ENCODE results near the gene SYNDIG1. TPM values are rescaled to one million over a fixed set of nuclear protein-coding genes. Genes with fewer than 3 reads are reported as not detected.

SYNDIG1 gene
- total RNA-seq, 2 donors from 2014 or later: not detected

DNA sequence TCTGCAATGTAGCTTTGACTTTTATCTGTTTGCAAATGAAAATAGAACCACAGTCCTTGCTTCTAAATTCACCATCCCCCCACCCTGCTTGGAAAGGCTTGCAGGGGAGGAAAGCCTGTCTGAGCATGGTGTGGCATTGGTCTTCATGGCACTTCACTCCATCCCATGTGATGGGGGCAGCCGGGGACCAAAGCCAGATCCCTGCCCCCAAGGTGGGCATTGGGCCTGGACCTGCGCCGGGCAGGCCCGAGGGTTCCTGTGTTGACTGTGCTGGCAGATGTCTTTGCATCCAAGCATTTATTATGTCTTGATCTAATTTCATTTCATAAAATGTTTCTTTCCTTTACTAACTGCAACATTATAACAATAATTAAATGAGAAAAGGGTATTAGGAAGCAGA, 120.0 kb downstream of the SYNDIG1 start:
- Mint-ChIP-seq H3K27ac (no peak overlapping the region), H3K9me3 (no peaks in the 10 kb centered on the region), H3K36me3 (no peaks in the 10 kb centered on the region)
- DNase-seq (ENCODE audit: low spot score in 2 of 2) (no peak), ATAC-seq (no peak)

DNA sequence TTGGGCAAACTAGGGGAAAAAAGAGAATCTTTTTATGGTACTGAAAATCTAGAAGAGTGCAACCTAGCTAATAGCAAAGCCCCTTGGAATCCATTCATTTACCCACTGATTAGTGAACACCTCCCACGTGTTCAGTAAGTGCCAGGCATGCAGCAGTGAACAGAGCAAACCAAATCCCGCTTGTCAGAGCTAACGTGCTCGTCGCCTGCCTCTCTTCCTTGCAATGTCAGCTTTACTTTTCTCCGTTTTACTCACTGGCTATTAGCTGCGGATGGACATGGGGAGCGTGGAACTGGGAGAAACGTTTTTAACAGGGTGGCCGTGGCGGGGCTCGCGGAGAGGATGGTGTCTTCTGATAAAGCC, 120.4 kb downstream of the SYNDIG1 start:
- no peaks in the 10 kb centered on the region for H3K9me3 Mint-ChIP-seq
- ATAC-seq (no peak), DNase-seq (ENCODE audit: low spot score in 2 of 2) (no peak)
- H3K36me3 Mint-ChIP-seq: no peaks in the 10 kb centered on the region
- H3K27ac Mint-ChIP-seq: no peak overlapping the region

DNA sequence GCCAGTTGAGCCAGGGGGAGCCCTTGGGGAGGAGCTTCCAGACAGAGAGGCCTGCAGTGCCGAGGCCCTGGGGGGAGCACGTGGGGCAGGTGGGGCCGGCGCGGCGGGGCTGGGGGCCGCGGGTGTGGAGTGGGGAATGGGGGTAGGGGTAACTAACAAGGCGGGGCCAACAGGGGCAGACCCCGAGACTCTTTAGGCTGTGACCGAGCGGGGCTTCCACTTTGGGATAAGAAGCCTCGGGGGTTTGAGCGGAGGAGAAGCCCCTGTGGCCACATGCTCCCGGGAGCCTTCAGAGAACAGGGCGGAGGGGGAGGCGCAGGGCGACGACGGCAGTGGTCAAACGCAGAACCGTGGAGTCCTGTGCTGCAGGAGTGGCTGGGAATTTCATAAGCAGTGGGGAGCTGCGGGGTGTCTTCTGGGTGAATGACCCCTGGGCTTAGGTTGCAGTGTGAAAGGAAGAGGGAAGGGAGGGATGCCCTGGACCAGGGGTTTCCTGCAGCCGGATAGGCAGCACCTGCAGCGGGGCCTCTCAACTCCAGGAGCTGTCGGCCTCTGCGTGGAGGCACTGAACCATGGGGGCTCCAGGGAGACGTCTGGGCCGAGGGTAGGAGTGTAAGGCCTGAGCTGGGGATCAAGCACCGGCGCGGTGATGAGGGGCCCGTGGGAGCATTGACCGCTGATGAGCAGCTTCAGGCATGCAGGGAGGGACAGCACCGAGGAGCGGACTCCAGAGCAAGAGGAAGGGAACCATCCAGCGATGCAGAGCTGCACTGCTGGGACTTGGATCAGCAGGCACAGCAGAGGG, 121.0 kb downstream of the SYNDIG1 start:
- Mint-ChIP-seq H3K36me3 (no peaks in the 10 kb centered on the region), H3K9me3 (no peaks in the 10 kb centered on the region), H3K27ac (peak overlapping the region in 1 of 2 donors; percentile 14)
- no peak for DNase-seq (ENCODE audit: low spot score in 2 of 2)
- ATAC-seq: no peak

DNA sequence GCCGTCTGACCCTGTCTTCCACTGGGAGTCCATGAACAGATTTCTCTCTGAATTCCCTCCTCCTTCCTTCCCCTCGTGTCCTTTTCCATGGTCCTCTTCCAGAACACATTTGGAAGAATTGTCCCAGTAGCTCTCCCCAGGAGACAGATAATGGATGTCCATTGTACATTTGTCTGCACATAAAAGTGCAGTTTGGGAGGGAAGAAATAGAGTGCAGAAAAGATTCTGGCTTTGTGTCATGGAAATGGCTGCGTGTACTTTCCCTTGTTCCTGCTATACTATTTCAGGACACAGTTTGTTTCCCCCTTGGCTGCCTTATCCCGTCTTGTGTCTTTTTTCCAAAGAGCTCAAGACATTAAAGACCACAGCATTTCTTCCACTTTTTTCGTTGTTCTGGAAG, 127.6 kb downstream of the SYNDIG1 start:
- no peak for DNase-seq (ENCODE audit: low spot score in 2 of 2)
- ATAC-seq: no peak
- no peak overlapping the region for H3K27ac Mint-ChIP-seq

DNA sequence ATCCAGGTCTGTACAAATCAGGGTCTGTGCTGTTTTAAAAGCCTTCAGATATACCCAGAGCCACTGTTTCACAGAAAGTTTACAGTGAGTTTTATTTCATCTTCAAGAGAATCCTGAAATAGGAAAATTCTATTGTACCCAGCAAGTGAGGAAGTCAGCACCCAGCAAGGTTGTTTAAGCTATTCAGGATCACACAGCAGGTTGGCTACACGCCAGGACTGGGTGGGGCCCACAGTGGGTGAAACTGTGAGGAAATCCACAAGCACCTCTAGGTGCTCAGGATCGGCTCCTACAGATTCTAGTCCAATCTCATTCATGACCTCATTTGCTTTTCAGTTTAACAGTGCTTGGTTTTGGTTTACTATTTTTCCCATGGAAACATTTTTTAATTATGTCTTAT, 128.9 kb downstream of the SYNDIG1 start:
- ATAC-seq (no peak), DNase-seq (ENCODE audit: low spot score in 2 of 2) (no peak)
- Mint-ChIP-seq H3K36me3 (peaks cover 0 to 5% of the 10 kb centered on the region in 2 donors), H3K27ac (no peak overlapping the region), H3K9me3 (peaks cover 0 to 12% of the 10 kb centered on the region in 2 donors)

More for the DNA sequence above, 127.6 kb downstream of the SYNDIG1 start:
- H3K9me3 Mint-ChIP-seq: peaks cover 0 to 7% of the 10 kb centered on the region in 2 donors
- peaks cover 0 to 5% of the 10 kb centered on the region in 2 donors for H3K36me3 Mint-ChIP-seq

DNA sequence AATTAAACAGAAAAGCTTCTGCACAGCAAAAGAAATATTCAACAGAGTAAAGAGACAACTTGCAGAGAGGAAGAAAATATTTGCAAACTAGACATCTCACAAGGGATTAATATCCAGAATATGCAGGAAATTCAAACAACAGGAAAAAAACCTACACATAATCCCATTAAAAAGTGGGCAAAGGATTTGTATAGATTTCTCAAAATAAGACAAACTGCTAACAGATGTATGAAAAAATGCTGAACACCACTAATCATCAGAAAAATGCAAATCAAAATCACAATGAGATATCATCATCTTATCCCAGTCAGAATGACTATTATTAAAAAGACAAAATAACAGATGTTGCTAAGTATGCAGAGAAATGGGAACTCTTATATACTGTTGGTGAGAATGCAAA, 129.6 kb downstream of the SYNDIG1 start:
- Mint-ChIP-seq H3K27ac (no peak overlapping the region), H3K9me3 (peaks cover 0 to 12% of the 10 kb centered on the region in 2 donors), H3K36me3 (peaks cover 0 to 5% of the 10 kb centered on the region in 2 donors)
- ATAC-seq (no peak), DNase-seq (ENCODE audit: low spot score in 2 of 2) (no peak)

DNA sequence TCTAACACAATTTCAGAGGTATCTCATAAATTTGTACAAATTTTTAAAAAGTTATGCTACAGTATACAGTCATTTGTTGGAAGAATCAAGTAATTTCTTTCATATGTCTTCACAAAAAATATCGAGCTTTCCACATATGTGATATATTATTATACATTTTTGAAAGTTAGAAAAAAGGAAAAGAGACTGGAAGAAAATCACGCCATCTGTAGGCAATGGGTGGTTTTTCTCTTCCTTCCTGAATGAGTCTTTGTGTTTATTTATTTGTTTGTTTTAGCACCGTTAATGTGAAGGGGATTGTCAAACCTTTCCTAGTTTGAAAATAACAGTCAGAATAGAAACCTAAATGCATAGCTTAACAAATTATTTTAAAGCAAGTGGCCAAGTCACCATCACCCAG, 130.6 kb downstream of the SYNDIG1 start:
- no peak overlapping the region for H3K27ac Mint-ChIP-seq
- peaks cover 0 to 12% of the 10 kb centered on the region in 2 donors for H3K9me3 Mint-ChIP-seq
- no peak for ATAC-seq
- H3K36me3 Mint-ChIP-seq: peaks cover 0 to 5% of the 10 kb centered on the region in 2 donors
- DNase-seq (ENCODE audit: low spot score in 2 of 2): no peak

DNA sequence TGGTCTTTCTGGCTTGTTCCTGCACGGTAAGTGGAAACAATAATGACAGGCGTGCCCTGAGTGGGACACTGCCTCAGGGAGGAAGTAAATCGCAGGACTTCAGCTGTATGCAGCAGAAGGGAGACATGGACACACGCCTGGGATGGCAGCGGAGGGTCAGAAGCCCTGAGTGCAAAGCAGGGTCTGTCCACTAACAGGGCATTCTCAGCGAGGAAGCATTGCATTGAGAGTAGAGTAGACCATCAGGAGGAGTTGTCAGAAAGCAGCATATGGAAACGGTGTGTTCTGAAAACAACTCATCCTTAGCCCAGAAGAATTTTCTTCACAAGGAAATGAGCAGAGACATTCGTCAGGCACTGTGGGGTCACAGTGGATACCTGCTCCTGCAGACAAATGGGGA, 134.0 kb downstream of the SYNDIG1 start:
- H3K36me3 Mint-ChIP-seq: peaks cover 0 to 5% of the 10 kb centered on the region in 2 donors

DNA sequence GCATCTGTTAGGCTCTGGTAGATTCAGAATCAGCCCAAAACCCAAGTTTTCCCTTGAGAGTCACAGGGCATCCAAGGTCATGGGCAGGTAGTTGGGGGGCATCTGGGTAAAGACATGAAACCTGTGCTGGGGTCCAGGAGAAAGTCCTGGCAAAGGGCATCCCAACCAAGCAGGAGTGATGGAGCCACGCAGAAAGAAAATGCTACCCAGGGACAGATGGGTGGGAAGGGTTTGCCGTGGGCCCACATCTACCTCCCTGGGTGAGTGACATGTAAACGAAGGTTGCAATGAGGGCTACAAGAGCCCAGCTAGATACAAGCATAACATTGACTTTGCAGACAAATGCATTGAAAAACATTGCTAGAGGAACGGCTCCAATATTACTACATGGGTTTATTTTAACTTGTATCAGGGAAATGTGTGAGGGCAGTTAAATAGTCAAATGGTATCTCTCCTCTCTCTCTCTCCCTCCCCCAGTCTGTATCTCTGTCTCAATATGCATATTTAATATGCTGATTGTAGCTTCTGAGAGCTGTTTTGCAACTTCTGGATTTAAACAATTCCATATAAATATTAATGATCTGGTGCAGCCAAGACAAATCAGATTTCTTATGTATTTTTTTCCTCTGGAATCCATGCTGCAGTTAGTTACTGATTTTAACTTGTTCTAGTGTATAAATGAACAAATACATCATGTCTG, 135.7 kb downstream of the SYNDIG1 start:
- H3K36me3 Mint-ChIP-seq: no peaks in the 10 kb centered on the region
- H3K27ac Mint-ChIP-seq: no peak overlapping the region
- no peak for DNase-seq (ENCODE audit: low spot score in 2 of 2)
- no peak for ATAC-seq
- peaks cover 0 to 5% of the 10 kb centered on the region in 2 donors for H3K9me3 Mint-ChIP-seq

More for the DNA sequence above, 134.0 kb downstream of the SYNDIG1 start:
- ATAC-seq: no peak
- no peak overlapping the region for H3K27ac Mint-ChIP-seq
- no peak for DNase-seq (ENCODE audit: low spot score in 2 of 2)
- peaks cover 0 to 12% of the 10 kb centered on the region in 2 donors for H3K9me3 Mint-ChIP-seq

DNA sequence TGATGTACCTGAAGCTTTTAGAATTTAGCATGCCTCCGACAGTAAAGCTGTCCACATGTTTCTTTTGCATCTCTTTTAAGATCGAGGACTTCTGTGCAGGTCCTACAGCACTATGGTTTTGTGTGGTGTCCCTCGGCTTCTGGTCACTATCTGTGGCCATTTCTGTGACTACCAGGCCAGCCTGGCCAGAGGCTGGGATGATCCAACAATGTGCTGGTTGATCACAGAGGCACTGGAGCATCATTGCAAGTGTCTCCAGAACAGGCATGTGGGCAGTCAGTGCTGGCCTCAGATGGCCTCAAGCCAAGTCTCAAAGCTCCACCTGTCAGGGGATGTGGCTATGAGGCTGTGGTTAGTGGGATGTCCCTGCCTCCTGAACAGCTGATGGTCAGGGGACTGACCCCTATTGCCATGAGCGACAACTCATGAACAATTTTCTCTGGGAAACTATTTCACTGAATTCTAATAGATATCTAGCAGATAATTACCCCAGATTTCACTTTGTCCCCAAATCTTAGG, 136.6 kb downstream of the SYNDIG1 start:
- Mint-ChIP-seq H3K36me3 (no peaks in the 10 kb centered on the region), H3K27ac (no peak overlapping the region), H3K9me3 (peaks cover 0 to 5% of the 10 kb centered on the region in 2 donors)
- DNase-seq (ENCODE audit: low spot score in 2 of 2): no peak
- ATAC-seq: no peak

DNA sequence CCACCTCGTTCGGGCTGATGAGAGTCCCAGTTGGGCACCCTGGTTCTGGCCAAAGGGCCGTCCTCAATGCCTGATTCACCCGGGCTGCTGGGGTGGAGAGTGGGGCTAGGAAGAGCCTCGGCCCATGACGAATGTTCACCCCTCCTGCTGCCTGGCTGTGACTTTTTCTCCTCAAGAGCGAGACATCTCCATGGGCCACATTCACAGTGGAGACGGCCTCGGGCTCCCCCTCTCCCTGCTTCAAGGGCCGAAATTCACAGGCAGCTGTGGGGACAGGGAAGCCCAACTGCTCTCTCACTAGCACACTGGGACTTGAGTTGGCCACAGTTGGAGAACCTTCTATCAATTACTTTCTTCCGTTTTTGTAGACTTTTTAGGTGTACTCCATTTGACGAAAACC, 138.0 kb downstream of the SYNDIG1 start:
- no peak for ATAC-seq

DNA sequence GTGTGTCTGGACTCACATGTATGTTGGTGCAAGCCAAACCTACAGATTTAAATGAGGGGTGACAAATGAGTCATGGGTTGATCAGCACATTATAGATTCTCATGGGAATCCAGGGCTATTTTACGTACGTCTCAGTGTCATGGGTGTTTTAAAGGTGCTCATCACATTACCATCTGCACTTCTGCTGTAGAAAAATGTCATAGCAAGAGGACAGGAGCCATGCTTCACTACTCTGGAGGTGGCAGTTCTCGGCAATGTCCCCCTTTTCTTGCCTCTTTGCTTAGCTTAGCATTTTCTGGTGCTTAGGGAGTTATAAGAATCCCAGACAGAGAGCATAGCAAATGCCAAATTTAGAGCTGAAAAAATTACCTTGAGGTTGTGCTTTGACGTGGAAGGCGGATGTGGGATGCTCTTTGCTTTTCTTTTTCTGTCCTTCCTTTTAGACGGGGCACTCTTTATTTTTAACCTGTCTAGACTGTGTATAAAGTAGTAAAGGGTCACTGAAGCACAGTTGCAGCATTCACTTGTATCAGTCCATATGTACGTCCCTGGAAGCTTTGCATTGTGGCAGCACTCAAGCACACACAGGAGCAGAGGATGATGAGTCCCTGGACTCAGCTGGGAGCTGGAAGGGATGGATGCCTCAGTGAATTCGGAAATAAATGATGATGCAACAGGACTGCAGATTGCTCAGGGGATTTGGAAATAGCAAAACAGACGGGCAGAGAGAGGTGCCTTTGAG, 139.7 kb downstream of the SYNDIG1 start:
- Mint-ChIP-seq H3K36me3 (no peaks in the 10 kb centered on the region), H3K9me3 (no peaks in the 10 kb centered on the region), H3K27ac (no peak overlapping the region)
- ATAC-seq (peak in 1 of 2 donors; percentile 18), DNase-seq (ENCODE audit: low spot score in 2 of 2) (no peak)

More for the DNA sequence above, 138.0 kb downstream of the SYNDIG1 start:
- Mint-ChIP-seq H3K9me3 (peaks cover 0 to 1% of the 10 kb centered on the region in 2 donors), H3K27ac (no peak overlapping the region), H3K36me3 (no peaks in the 10 kb centered on the region)
- no peak for DNase-seq (ENCODE audit: low spot score in 2 of 2)

DNA sequence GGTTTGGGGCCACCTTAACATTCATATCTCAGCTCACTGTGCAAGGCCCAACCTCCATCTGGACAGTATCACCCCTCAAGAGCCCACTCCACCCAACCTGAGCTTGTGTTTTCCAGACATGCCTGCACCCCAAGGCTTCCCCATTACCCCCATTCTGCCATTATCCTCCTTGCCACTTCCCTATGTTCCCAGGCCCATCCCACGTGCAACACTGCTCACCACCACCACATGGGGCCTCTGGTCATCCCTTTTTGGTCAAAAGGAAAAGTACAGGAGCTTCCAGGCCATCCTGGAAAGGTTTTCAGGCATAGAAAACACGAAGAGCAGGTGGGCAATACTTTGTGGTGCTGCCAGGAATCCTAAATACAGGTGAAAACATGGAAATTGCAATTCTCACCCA, 140.3 kb downstream of the SYNDIG1 start:
- Mint-ChIP-seq H3K9me3 (no peaks in the 10 kb centered on the region), H3K27ac (no peak overlapping the region), H3K36me3 (no peaks in the 10 kb centered on the region)
- ATAC-seq: no peak
- DNase-seq (ENCODE audit: low spot score in 2 of 2): no peak

DNA sequence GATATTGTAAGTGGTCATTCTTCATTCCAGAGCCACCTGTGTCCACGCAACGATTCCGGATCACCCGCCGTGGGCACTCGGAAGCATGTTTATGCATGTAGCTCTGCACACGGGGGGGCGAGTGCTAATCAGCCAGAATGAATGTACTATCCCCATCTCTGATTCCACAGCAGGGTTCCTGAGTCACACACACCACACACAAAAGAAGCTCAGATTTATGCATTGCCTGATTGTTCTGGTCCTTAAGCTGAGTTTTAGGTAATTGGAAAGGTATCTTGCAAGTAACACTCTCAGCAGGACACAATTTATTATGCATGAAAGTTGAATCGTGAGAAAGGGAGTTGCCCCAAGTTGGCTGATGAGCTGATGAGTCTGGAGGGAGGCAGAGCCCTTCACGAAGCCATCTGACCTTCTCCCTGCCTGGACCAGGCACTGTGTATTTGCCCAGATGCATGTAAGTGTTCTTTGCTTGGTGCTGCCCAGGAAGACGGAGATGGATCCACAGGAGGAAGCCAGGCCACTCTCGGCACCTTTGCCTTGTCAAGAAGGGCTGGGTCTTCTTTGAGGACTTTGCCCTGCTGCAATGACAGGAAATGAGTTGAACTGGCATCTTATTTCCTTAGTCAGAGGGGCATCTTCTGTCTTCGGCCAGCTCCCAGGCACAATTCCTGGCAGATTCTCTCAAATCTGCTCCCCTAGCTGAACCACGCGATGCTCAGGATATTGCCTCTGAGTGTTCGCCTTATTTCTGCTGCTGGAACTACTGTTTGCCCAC, 141.1 kb downstream of the SYNDIG1 start:
- DNase-seq (ENCODE audit: low spot score in 2 of 2) (no peak), ATAC-seq (no peak)
- Mint-ChIP-seq H3K36me3 (no peaks in the 10 kb centered on the region), H3K9me3 (no peaks in the 10 kb centered on the region), H3K27ac (no peak overlapping the region)

DNA sequence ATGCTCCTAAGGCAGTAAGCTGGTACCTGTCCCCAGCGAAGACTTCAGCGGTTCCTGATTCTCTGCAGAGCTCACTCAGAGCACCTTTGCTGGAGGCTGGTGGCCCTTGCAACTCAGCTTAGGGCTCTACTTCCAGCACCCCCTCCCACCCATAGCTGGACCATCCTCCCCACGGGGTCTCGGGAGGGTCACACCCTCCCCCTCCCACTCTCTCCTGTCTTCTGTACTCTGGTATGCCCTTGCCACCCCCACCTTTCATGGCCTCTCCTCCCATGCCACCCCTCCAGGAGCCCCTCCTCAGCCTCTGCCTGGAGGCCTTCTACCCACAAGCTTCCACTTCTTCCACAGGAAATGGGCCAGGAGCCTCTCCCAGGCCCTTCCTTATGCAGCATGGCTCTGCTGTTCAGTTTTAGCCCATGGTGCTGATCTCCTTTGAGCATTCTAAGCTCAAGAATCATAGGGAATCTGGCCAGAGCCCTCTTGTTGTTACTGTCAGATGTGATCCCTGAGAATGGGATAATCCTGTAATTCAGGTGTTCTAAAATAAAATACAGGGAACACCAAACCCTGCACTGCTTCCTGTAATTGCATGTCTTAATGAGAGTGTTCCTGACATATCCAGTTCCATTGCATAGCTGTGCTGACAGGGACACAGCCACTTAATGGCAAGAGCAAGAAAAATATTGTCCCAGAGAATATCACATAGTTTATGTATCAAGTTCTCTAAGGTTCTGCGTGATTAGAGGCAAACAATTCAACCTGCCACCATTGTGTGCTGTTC, 142.1 kb downstream of the SYNDIG1 start:
- no peaks in the 10 kb centered on the region for H3K9me3 Mint-ChIP-seq
- H3K27ac Mint-ChIP-seq: no peak overlapping the region
- ATAC-seq (no peak), DNase-seq (ENCODE audit: low spot score in 2 of 2) (no peak)
- no peaks in the 10 kb centered on the region for H3K36me3 Mint-ChIP-seq

Measured in activated naive CD4-positive, alpha-beta T cell treated with anti-CD3 and anti-CD28 coated beads, Interleukin-2, amount 50 U/mL, for 72 hours (primary cell).